Common myeloid progenitor, CD34-positive (primary cell): ENCODE data around the gene RYR2.

Experiments used
- CTCF ChIA-PET: fragments of 350-600 bp; sonication (Branson Sonifier 250); formaldehyde crosslinking; loops from one replicate; lab custom pipeline; 2021; ENCODE audit warnings: antibody characterized with exemption; lab: Charles Lee
- POLR2A ChIA-PET: fragments of 350-600 bp; sonication (Branson Sonifier 250); formaldehyde crosslinking; loops from one replicate; lab custom pipeline; 2021; ENCODE audit warnings: antibody characterized with exemption; lab: Charles Lee
- DNase-seq, 3 donors: peaks; one replicate each; pipeline versions ENCODE4 v3.0.0 to v3.0.0-alpha.2; 2013
- H3K27ac ChIP-seq, 2 experiments: 1 replicate in 1 of 2; 2 replicates in 1 of 2; pipeline ENCODE4 v1.7.0; 2013; ENCODE audit warnings: inconsistent platforms in 2 of 2, low read length in 2 of 2, mild to moderate bottlenecking in 2 of 2, low read depth in 1 of 2, moderate library complexity in 1 of 2; ENCODE audit not compliant: severe bottlenecking in 2 of 2, insufficient read depth in 1 of 2, poor library complexity in 1 of 2
- H3K27me3 ChIP-seq, 5 experiments: replicated peaks in 2 of 5; 1 replicate in 3 of 5; 2 replicates in 2 of 5; pipeline versions ENCODE4 v1.6.1 to v1.7.0; 2013; ENCODE audit warnings: low read length in 4 of 5, mild to moderate bottlenecking in 2 of 5, moderate library complexity in 2 of 5, inconsistent platforms in 1 of 5; ENCODE audit not compliant: insufficient read depth in 5 of 5, control insufficient read depth in 4 of 5
- H3K36me3 ChIP-seq, 4 experiments: 1 replicate in 2 of 4; 2 replicates in 2 of 4; pipeline versions ENCODE4 v1.6.1 to v1.7.0; 2013; ENCODE audit warnings: low read length in 3 of 4, control low read depth in 1 of 4, mild to moderate bottlenecking in 1 of 4; ENCODE audit not compliant: control insufficient read depth in 4 of 4, insufficient read depth in 4 of 4
- H3K4me1 ChIP-seq, 4 experiments: 1 replicate in 3 of 4; 2 replicates in 1 of 4; pipeline versions ENCODE4 v1.6.1 to v1.7.1; 2013; ENCODE audit warnings: low read length in 3 of 4, mild to moderate bottlenecking in 3 of 4, control low read depth in 1 of 4, inconsistent platforms in 1 of 4, moderate library complexity in 1 of 4; ENCODE audit not compliant: control insufficient read depth in 4 of 4, insufficient read depth in 4 of 4; ENCODE audit errors: control extremely low read depth in 1 of 4
- H3K4me3 ChIP-seq, 7 experiments: 1 replicate in 4 of 7; 2 replicates in 3 of 7; pipeline versions ENCODE4 v1.5.1 to v1.7.0; 2013; ENCODE audit warnings: mild to moderate bottlenecking in 7 of 7, low read length in 6 of 7, moderate library complexity in 6 of 7, inconsistent platforms in 2 of 7, low read depth in 2 of 7, control low read depth in 1 of 7; ENCODE audit not compliant: insufficient read depth in 4 of 7, control insufficient read depth in 1 of 7; ENCODE audit errors: extremely low read depth in 1 of 7
- H3K9me3 ChIP-seq, 5 experiments: 1 replicate in 4 of 5; 2 replicates in 1 of 5; pipeline versions ENCODE4 v1.6.1 to v1.7.1; 2013; ENCODE audit warnings: low read length in 4 of 5, mild to moderate bottlenecking in 2 of 5, inconsistent platforms in 1 of 5, low read depth in 1 of 5, moderate library complexity in 1 of 5; ENCODE audit not compliant: control insufficient read depth in 4 of 5, insufficient read depth in 2 of 5; ENCODE audit errors: control extremely low read depth in 1 of 5
- WGBS: methylation state at CpG from one replicate; pipeline ENCODE4 v1.1.5; 2013; ENCODE audit not compliant: insufficient coverage; 5-methylcytosine and 5-hydroxymethylcytosine counted together

RYR2 gene

DNA sequence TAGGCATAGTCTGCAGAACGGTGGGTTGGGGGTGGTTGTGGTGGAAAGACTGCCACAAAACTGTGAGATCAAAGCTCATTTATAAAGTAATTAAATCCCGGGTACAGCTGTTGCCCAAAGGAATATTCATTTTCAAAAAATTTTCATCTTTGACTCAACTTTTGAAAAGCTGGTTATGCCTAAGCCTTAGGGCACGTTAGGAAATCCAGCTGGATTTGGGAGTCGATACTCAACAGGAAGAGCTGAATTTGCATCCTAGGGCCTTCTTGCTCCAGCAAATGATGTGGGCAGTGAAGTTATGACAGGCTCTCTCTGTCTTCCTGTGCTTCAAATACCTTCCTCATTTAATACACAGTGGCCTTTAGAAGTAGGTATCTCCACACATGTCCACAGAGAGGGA, 817.0 kb downstream of the RYR2 start:
- Histone ChIP-seq H3K27ac (no peak overlapping the region), H3K4me3 (no peak overlapping the region), H3K27me3 (no peaks in the 10 kb centered on the region), H3K9me3 (no peaks in the 10 kb centered on the region), H3K4me1 (peaks cover 0 to 3% (median under 1%) of the 10 kb centered on the region in 4 experiments), H3K36me3 (no peaks in the 10 kb centered on the region)
- CTCF ChIA-PET: interaction anchor here (0.9 to 2.3 kb wide), 3 partner anchors 8 to 16 kb away, joined by 3 to 9 read pairs (median 3); no protein-coding TSS in a partner anchor
- WGBS: 90% methylated on average over 3 of the region's 4 CpGs
- POLR2A ChIA-PET: no interaction called here
- no peak for DNase-seq

DNA sequence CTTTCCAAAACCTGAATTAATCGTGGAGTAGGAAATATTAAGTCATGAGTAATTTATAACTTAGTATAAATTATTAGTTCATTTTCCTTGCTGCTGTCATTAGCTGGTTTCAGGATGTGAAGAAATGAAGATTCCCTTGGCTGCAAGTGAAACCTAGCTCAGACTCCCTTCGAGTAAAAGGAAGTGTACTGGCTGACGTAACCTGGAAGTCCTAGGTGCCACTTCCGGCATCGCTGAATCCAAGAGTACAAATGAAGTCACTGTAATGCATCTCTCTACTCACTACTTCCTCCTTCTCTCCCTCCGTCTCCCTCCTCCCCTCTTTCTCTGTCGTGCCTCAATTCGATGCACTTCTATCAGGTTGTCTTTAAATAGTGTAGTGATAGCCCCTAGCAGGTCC, 820.0 kb downstream of the RYR2 start:
- POLR2A ChIA-PET: no interaction called here
- H3K4me1 ChIP-seq: peaks cover 0 to 10% (median 9%) of the 10 kb centered on the region in 4 experiments
- 81% methylated on average over 3 of the region's 8 CpGs for WGBS
- CTCF ChIA-PET: interaction anchor here (3.3 to 6.2 kb wide), 2 partner anchors 8 to 1090 kb away, joined by 39 to 53 read pairs; no protein-coding TSS in a partner anchor
- H3K4me3 ChIP-seq: no peak overlapping the region
- no peaks in the 10 kb centered on the region for H3K9me3 ChIP-seq
- no peak for DNase-seq
- no peaks in the 10 kb centered on the region for H3K27me3 ChIP-seq
- H3K36me3 ChIP-seq: no peaks in the 10 kb centered on the region
- H3K27ac ChIP-seq: no peak overlapping the region

DNA sequence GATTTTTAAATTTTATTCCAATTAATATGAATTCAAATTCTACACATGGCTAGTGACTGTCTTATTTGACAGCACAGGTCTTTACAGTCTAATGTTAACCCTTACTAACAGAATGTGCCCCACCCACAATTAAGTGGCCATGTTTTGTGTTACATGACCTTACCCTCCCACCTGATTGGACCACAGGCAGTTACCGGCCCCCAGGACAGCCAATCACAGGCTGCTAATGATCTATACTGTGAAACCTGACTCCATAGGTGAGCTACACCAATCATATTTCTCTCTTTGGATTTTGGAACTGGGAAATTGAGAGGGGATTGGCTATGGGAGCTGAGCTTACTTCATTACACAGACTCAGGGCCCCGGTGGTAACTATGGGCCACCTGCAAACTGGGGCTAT, 821.2 kb downstream of the RYR2 start:
- no peak for DNase-seq
- Histone ChIP-seq H3K9me3 (no peaks in the 10 kb centered on the region), H3K4me3 (no peak overlapping the region), H3K36me3 (no peaks in the 10 kb centered on the region), H3K27ac (no peak overlapping the region), H3K27me3 (no peaks in the 10 kb centered on the region), H3K4me1 (peaks cover 0 to 10% (median 9%) of the 10 kb centered on the region in 4 experiments)
- ChIA-PET POLR2A (no interaction called here), CTCF (interaction anchor here (0.8 to 6.2 kb wide), 11 partner anchors 9 to 1089 kb away, joined by 3 to 53 read pairs (median 5); no protein-coding TSS in a partner anchor)
- 90% methylated on average over 2 of the region's 2 CpGs for WGBS

DNA sequence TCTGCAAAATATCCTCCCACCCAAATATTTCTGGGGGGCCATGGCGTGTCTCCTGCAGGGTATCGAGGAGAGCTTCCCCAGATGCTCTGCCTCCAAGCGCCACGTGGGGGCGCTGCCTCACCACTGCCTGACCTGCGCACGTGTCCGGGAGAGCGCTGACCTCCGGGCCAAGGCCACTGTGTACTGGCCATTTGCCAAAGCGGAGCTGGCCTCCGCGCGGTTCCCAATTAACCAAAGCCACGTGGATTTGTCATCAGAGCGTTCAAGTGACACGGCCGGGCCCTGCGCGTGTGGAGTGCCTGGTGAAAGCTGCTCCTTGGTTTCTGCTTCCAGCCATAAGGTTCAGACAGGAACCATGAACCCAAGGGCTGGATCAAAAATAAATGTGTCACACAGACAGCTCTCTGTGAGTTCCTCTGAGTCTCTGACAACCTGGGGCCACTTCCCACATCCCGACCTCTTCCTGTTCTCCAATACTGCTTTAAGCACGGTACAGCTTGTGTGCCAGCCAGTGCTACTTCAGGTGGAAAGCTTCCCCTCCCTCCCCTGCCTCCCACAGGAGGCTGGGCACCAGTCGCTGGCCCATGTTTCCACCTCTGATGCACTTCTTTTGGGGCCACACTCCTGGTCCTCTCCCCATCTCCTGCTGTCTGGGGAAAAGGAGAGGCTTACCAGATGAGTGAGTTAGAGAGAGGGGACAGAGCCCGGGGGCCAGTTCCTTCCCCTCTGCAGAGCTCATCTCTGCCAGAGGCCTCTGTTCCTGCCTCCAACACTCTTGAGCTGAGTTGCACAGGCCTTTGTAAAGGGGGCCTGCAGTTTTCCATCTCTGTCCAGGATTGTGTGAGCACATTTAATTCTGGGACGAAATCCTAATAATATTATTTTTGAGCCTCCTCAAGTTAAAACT, 822.6 kb downstream of the RYR2 start:
- CTCF ChIA-PET: interaction anchor here (0.6 to 6.2 kb wide), 24 partner anchors 7 to 1136 kb away, joined by 3 to 53 read pairs (median 3); no protein-coding TSS in a partner anchor
- Histone ChIP-seq H3K27ac (no peak overlapping the region), H3K36me3 (no peaks in the 10 kb centered on the region), H3K9me3 (no peaks in the 10 kb centered on the region), H3K27me3 (no peaks in the 10 kb centered on the region), H3K4me3 (peak overlapping the region; percentile 15 to 74 (median 54)), H3K4me1 (peaks cover 0 to 10% (median 9%) of the 10 kb centered on the region in 4 experiments)
- WGBS: 3% methylated on average over 18 of the region's 25 CpGs
- POLR2A ChIA-PET: no interaction called here
- DNase-seq: peak; percentile 38 to 63 (median 60)

DNA sequence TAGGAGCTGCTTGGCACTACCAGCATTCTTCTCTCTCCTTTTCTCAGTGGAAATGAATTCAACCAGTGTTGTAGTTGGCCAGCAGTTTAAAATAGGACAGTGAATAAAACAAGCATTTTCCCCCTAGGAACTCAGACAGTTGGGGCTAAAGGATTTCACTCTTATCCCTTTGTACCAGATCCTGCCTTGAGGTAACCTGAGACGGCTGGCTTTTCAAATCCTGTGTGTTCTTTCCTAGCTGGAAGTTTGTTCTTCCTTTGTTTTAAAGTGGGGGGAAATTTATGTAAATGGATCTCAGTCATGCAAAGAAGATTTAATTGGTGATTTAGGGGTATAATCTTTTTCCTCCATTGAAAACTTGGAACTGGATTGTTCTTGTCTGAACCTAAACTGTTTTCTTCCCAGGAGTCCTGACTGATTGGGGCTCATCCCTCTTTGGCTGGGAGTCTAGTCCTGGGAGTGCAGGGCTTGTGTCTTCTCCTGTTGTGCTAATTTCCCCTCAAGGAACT, 825.5 kb downstream of the RYR2 start:
- H3K9me3 ChIP-seq: no peaks in the 10 kb centered on the region
- ChIA-PET CTCF (interaction anchor here (6.2 kb wide), 1 partner anchor 14 kb away, joined by 53 read pairs; no protein-coding TSS in a partner anchor), POLR2A (no interaction called here)
- DNase-seq: no peak
- WGBS: 100% methylated on average over 1 of the region's 1 CpG
- no peak overlapping the region for H3K27ac ChIP-seq
- no peak overlapping the region for H3K4me3 ChIP-seq
- peaks cover 0 to 10% (median 9%) of the 10 kb centered on the region in 4 experiments for H3K4me1 ChIP-seq
- no peaks in the 10 kb centered on the region for H3K36me3 ChIP-seq
- H3K27me3 ChIP-seq: no peaks in the 10 kb centered on the region

DNA sequence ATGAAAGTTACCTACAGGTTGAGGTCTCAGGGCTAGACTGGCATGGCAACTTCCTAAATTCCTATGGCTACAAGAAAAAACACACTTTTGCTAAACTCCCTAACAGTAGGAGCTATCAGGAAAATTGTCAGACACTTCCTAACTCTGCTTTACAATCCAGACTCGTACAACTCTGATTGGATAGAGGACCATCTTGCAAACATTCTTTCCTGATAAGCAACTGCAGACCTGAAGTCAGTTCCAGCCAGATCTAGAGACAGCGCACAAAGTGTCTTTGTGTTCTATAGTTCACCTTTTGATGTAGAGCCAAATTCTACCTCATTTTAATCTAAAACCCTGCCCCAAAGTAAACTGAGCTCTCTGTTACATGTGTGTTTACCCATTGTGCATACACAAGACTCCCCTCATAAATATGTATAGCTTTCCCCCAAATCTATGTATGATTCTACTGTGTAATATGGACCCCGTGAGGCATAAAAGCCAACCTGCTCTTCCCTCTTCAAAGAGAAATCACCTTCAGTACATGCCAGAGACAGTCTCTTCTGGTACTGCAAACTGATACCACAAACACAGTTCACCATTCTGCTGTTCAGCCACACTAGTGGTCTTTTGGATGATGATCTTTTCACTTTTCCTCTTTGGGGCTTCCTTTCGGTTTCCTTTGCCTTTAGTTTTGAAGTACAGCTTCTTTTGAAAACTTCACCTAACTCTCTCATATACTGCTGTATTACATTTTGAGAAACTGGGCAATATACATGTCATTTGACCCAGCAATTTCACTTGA, 827.0 kb downstream of the RYR2 start:
- no peaks in the 10 kb centered on the region for H3K9me3 ChIP-seq
- DNase-seq: no peak
- POLR2A ChIA-PET: no interaction called here
- no peaks in the 10 kb centered on the region for H3K27me3 ChIP-seq
- H3K4me3 ChIP-seq: no peak overlapping the region
- CTCF ChIA-PET: interaction anchor here (1.5 kb wide), 1 partner anchor 17 kb away, joined by 7 read pairs; no protein-coding TSS in a partner anchor
- no peaks in the 10 kb centered on the region for H3K36me3 ChIP-seq
- WGBS: 98% methylated on average over 4 of the region's 4 CpGs
- peaks cover 0 to 9% (median 7%) of the 10 kb centered on the region in 4 experiments for H3K4me1 ChIP-seq
- no peak overlapping the region for H3K27ac ChIP-seq
